ENCODE data around the gene FGD3.

GRCh38 chr9:92962846-92963245, 15.5 kb downstream of the FGD3 start:
- TF ChIP-seq POLR2A (IDR thresholded peaks at IDR 0.05), result no peak
- TF ChIP-seq CTCF (IDR thresholded peaks at IDR 0.05), result no peak

All from testis (tissue), 2 donors.